GM19035 (cell line): ENCODE measurements around the gene VEGFB.

ENCODE experiments used
- ATAC-seq: cut with Tn5 transposase; IDR thresholded peaks from one replicate; pipeline ENCODE4 v1.9.1; 2021; ENCODE audit not compliant: unreplicated experiment

The VEGFB gene

GRCh38 chr11:64258946-64259532, 24.7 kb downstream of the VEGFB start:
- ATAC-seq = no peak

GRCh38 chr11:64259533-64260067, 25.2 kb downstream of the VEGFB start:
- ATAC-seq = no peak

GRCh38 chr11:64260147-64260708, 25.8 kb downstream of the VEGFB start:
- no peak for ATAC-seq

- ATAC-seq = no peak
These were observed 27.2 kb downstream of the VEGFB start for GRCh38 chr11:64261556-64262080.

- ATAC-seq = no peak
These were observed 28.1 kb downstream of the VEGFB start for GRCh38 chr11:64262271-64263002.

- ATAC-seq = no peak
These were observed 28.9 kb downstream of the VEGFB start for GRCh38 chr11:64263021-64263946.

GRCh38 chr11:64263947-64264317, 29.5 kb downstream of the VEGFB start:
- no peak for ATAC-seq

- no peak for ATAC-seq
These were observed 30.0 kb downstream of the VEGFB start for GRCh38 chr11:64264371-64264852.

GRCh38 chr11:64265176-64266160, 31.1 kb downstream of the VEGFB start:
- no peak for ATAC-seq

- ATAC-seq = no peak
These were observed 32.0 kb downstream of the VEGFB start for GRCh38 chr11:64266339-64266738.

GRCh38 chr11:64267207-64267945, 33.0 kb downstream of the VEGFB start:
- ATAC-seq = no peak

- ATAC-seq = no peak
These were observed 33.9 kb downstream of the VEGFB start for GRCh38 chr11:64268025-64268892.

- peak; percentile 21 for ATAC-seq
These were observed 34.6 kb downstream of the VEGFB start for GRCh38 chr11:64268893-64269539.

- ATAC-seq = peak; percentile 70
These were observed 35.3 kb downstream of the VEGFB start for GRCh38 chr11:64269540-64270220.

- ATAC-seq = no peak
These were observed 40.8 kb downstream of the VEGFB start for GRCh38 chr11:64275031-64275800.

GRCh38 chr11:64275841-64276240, 41.5 kb downstream of the VEGFB start:
- ATAC-seq = no peak
